ENCODE results near the gene OGFOD1. TPM values are rescaled to one million over a fixed set of nuclear protein-coding genes. Genes with fewer than 3 reads are reported as not detected.

The OGFOD1 gene
- total RNA-seq, 1 donor from 2014 or later: 55.4 TPM

DNA sequence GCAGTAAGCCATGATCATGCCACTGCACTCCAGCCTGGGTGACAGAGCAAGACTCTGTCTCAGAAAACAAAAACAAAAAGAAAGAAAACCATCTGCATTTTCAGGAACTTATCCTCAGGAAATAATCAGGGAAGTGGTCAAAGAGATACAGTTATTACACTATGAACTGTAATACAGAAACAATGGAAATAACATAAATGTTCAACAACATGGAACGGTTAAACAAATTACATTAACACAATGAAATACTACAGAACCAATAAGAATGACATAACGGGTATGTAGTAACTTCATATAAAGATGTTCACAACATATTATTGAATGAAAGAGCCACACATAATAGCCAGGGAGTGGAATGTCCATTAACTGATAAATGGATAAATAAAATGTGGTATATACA is 61.7 kb downstream of the OGFOD1 start:
- Mint-ChIP-seq H3K27me3 (ENCODE audit: low read depth) (no peaks in the 10 kb centered on the region), H3K9me3 (peaks cover 2% of the 10 kb centered on the region), H3K36me3 (ENCODE audit: low read depth) (peaks cover 11% of the 10 kb centered on the region), H3K4me1 (peaks cover 20% of the 10 kb centered on the region), H3K4me3 (no peak overlapping the region), H3K27ac (ENCODE audit: unreplicated experiment) (no peak overlapping the region)
- no peak for DNase-seq (ENCODE audit: low read depth, low spot score)
- TF ChIP-seq, protein P1, sequence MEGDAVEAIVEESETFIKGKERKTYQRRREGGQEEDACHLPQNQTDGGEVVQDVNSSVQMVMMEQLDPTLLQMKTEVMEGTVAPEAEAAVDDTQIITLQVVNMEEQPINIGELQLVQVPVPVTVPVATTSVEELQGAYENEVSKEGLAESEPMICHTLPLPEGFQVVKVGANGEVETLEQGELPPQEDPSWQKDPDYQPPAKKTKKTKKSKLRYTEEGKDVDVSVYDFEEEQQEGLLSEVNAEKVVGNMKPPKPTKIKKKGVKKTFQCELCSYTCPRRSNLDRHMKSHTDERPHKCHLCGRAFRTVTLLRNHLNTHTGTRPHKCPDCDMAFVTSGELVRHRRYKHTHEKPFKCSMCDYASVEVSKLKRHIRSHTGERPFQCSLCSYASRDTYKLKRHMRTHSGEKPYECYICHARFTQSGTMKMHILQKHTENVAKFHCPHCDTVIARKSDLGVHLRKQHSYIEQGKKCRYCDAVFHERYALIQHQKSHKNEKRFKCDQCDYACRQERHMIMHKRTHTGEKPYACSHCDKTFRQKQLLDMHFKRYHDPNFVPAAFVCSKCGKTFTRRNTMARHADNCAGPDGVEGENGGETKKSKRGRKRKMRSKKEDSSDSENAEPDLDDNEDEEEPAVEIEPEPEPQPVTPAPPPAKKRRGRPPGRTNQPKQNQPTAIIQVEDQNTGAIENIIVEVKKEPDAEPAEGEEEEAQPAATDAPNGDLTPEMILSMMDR (conservative IDR thresholded peaks at IDR 0.05): no peak

DNA sequence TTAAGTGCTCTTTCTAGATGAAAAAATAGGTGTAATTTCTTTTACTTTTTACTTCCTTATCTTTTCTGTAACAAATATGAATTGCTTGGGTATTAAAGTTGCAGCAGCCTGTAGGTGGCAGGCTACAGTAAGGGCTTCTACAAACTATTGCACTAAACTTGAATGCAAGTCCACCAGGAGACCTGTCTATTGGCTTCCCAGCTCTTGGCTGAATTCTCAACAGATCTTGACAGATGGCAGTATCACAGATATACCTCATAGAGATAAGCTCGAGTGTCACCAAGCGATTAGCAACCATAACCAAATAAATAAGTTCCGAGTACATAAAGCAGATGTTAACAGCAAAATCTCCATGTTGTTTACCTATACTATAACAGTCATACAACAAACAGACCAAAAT is 62.6 kb downstream of the OGFOD1 start:
- Mint-ChIP-seq H3K4me3 (no peak overlapping the region), H3K9me3 (peaks cover 2% of the 10 kb centered on the region)
- DNase-seq (ENCODE audit: low read depth, low spot score): no peak

DNA sequence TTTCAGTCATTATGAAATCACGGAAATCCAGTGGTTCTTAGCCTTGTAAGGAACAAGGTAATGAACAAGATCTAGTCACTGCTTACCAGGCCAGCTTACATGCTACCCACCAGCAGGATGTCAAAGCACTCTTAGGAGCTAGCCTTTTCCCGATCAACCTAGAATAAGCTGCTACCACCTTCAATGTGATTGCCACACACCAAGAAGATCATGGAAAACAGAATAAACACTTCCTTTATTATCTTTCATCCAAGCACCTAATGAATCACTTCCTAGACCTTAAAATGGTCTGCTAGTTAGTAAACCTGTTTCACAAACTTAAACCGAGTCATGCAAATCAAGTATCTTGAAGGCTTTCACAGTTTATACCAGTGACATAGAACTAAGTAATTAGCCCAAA is 63.5 kb downstream of the OGFOD1 start:
- Mint-ChIP-seq H3K27ac (ENCODE audit: unreplicated experiment) (no peak overlapping the region), H3K9me3 (peaks cover 2% of the 10 kb centered on the region), H3K36me3 (ENCODE audit: low read depth) (peaks cover 9% of the 10 kb centered on the region), H3K4me3 (no peak overlapping the region), H3K4me1 (peaks cover 25% of the 10 kb centered on the region), H3K27me3 (ENCODE audit: low read depth) (no peaks in the 10 kb centered on the region)
- DNase-seq (ENCODE audit: low read depth, low spot score): no peak
- TF ChIP-seq, protein P1 (conservative IDR thresholded peaks at IDR 0.05): no peak

More for the DNA sequence above, 62.6 kb downstream of the OGFOD1 start:
- Mint-ChIP-seq H3K4me1 (peaks cover 24% of the 10 kb centered on the region), H3K36me3 (ENCODE audit: low read depth) (peaks cover 11% of the 10 kb centered on the region), H3K27ac (ENCODE audit: unreplicated experiment) (no peak overlapping the region), H3K27me3 (ENCODE audit: low read depth) (no peaks in the 10 kb centered on the region)
- TF ChIP-seq, protein P1 (conservative IDR thresholded peaks at IDR 0.05): peak; percentile 79

DNA sequence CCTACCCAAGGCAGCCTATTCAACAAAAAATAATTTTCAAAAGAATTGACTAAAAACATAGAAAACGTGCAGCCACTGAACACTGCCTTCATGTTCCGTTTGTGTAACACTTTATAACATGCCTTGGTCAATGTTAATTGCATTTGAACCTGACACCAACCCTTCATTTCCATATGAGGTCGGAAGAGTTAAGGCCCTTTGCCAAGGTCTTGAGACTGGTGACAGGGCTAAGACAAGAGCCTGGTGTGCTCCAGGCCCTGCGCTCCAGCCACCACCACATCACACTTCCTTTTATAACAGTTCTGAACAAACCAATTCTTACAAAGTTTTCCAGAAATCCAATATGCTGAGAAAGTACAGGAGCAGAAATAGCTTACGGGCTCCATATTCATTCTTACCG is 64.3 kb downstream of the OGFOD1 start:
- DNase-seq (ENCODE audit: low read depth, low spot score): no peak
- Mint-ChIP-seq H3K36me3 (ENCODE audit: low read depth) (peaks cover 8% of the 10 kb centered on the region), H3K4me1 (peaks cover 33% of the 10 kb centered on the region), H3K27me3 (ENCODE audit: low read depth) (no peaks in the 10 kb centered on the region), H3K4me3 (peak overlapping the region; percentile 54), H3K9me3 (peaks cover 2% of the 10 kb centered on the region), H3K27ac (ENCODE audit: unreplicated experiment) (no peak overlapping the region)
- TF ChIP-seq, protein P1 (conservative IDR thresholded peaks at IDR 0.05): no peak

DNA sequence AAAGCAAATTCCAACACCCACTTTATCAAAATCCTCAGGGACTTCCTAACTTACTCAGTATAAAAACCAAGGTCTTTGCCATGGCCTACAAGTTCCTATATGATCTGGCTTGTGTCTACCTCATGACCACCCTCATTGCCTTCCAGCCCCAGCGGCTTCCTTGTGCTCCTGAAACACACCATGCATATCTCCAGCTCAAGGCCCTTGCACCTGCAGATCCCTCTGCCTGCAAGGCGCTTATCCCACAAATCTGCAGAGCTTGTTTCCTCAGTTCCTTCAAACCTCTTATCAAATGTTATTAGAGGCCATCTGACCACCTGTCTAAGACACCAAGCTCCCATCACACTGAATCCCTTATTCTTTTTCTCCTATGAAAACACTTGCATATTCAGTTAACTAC is 65.9 kb downstream of the OGFOD1 start:
- no peaks in the 10 kb centered on the region for H3K27me3 Mint-ChIP-seq (ENCODE audit: low read depth)
- peaks cover 6% of the 10 kb centered on the region for H3K36me3 Mint-ChIP-seq (ENCODE audit: low read depth)
- H3K4me3 Mint-ChIP-seq: no peak overlapping the region
- TF ChIP-seq, protein P1 (conservative IDR thresholded peaks at IDR 0.05): no peak
- no peak overlapping the region for H3K27ac Mint-ChIP-seq (ENCODE audit: unreplicated experiment)
- DNase-seq (ENCODE audit: low read depth, low spot score): no peak
- H3K9me3 Mint-ChIP-seq: no peaks in the 10 kb centered on the region
- H3K4me1 Mint-ChIP-seq: peaks cover 34% of the 10 kb centered on the region

DNA sequence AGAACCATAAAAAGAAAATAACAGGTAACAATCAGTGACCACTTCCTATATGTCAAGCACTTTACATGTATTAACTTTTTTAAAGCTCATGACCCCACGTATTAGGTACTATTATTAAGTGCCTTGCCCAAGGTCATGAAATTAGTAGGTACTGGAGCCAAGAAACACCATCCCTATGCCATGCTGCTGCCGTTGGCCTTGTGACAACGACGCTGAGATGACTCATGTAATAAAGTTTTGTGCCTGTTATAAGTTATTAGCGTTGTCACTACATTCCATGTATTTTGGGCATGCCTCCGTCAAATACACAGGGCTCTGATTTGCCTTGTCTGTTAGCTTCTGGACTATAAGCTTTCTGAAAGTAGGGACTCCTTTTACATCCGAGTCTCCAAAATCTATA is 67.1 kb downstream of the OGFOD1 start:
- no peaks in the 10 kb centered on the region for H3K36me3 Mint-ChIP-seq (ENCODE audit: low read depth)
- no peaks in the 10 kb centered on the region for H3K9me3 Mint-ChIP-seq
- peak overlapping the region; percentile 79 for H3K4me3 Mint-ChIP-seq
- TF ChIP-seq, protein P1 (conservative IDR thresholded peaks at IDR 0.05): no peak
- no peak for DNase-seq (ENCODE audit: low read depth, low spot score)
- H3K27me3 Mint-ChIP-seq (ENCODE audit: low read depth): no peaks in the 10 kb centered on the region
- peaks cover 34% of the 10 kb centered on the region for H3K4me1 Mint-ChIP-seq
- H3K27ac Mint-ChIP-seq (ENCODE audit: unreplicated experiment): no peak overlapping the region
